ENCODE data around the gene TMEM120B. TPM values are rescaled to one million over a fixed set of nuclear protein-coding genes. Genes with fewer than 3 reads are reported as not detected.
"Not testable (repeated sequence)": the region's sequence is repeated elsewhere in the genome, so short reads cannot be mapped to it uniquely, and the experiment has no call there.

Gene TMEM120B
- polyA plus RNA-seq = 2.7 TPM

GRCh38 chr12:121712461-121713256 is at the start of gene TMEM120B:
TSS of gene TMEM120B (plus strand) at chr12:121712752. CDS start at chr12:121712896, 144 bp downstream.
- Mint-ChIP-seq H3K27ac (peak within 1 kb of the TSS; percentile 63 to 94 (median 91)), H3K9me3 (no peaks in the 10 kb centered on the region), H3K36me3 (peaks cover 1% of the 10 kb centered on the region), H3K4me1 (peaks cover 11 to 26% (median 22%) of the 10 kb centered on the region in 3 donors), H3K27me3 (peaks cover 3% of the 10 kb centered on the region), H3K4me3 (peak within 1 kb of the TSS; percentile 91 to 99 (median 96))

- Mint-ChIP-seq H3K27ac (peak overlapping the region; percentile 88 to 98 (median 94)), H3K36me3 (no peaks in the 10 kb centered on the region), H3K4me1 (peaks cover 26 to 35% (median 30%) of the 10 kb centered on the region in 3 donors), H3K27me3 (no peaks in the 10 kb centered on the region), H3K9me3 (no peaks in the 10 kb centered on the region), H3K4me3 (peak overlapping the region; percentile 93 to 97 (median 96))
Measured at GRCh38 chr12:121663610-121663929, 49.0 kb upstream of the TMEM120B start.

- not testable (repeated sequence) for H3K27me3 Mint-ChIP-seq, H3K36me3 Mint-ChIP-seq, H3K9me3 Mint-ChIP-seq
- peak overlapping the region in 2 of 4 donors; percentile 67 to 75 for H3K4me3 Mint-ChIP-seq
- peaks cover 21 to 30% (median 30%) of the 10 kb centered on the region in 3 donors for H3K4me1 Mint-ChIP-seq
- H3K27ac Mint-ChIP-seq = peak overlapping the region in 2 of 3 donors; percentile 78 to 83
Measured at GRCh38 chr12:121666829-121667228, 45.7 kb upstream of the TMEM120B start.

GRCh38 chr12:121668750-121669520 is 43.6 kb upstream of the TMEM120B start:
- peaks cover 1% of the 10 kb centered on the region for H3K27me3 Mint-ChIP-seq
- peak overlapping the region; percentile 59 to 90 (median 81) for H3K27ac Mint-ChIP-seq
- H3K4me1 Mint-ChIP-seq = peaks cover 28 to 38% (median 36%) of the 10 kb centered on the region in 3 donors
- H3K9me3 Mint-ChIP-seq = no peaks in the 10 kb centered on the region
- peak overlapping the region in 1 of 4 donors; percentile 69 for H3K4me3 Mint-ChIP-seq
- H3K36me3 Mint-ChIP-seq = no peaks in the 10 kb centered on the region

- peak within 1 kb of the TSS in 1 of 4 donors; percentile 69 for H3K4me3 Mint-ChIP-seq
Measured at GRCh38 chr12:121669521-121669900, 43.0 kb upstream of the TMEM120B start, which contains the start of gene MORN3. TSS of gene MORN3 (minus strand) at chr12:121669654. CDS start at chr12:121669483, 171 bp downstream.

GRCh38 chr12:121673013-121673511 is 39.5 kb upstream of the TMEM120B start:
- peak overlapping the region; percentile 87 to 97 (median 94) for H3K4me3 Mint-ChIP-seq
- H3K27me3 Mint-ChIP-seq = peaks cover 1% of the 10 kb centered on the region
- H3K4me1 Mint-ChIP-seq = peaks cover 15 to 20% (median 18%) of the 10 kb centered on the region in 3 donors
- peaks cover 1% of the 10 kb centered on the region for H3K36me3 Mint-ChIP-seq
- H3K27ac Mint-ChIP-seq = peak overlapping the region; percentile 99 to 100 (median 100)
- no peaks in the 10 kb centered on the region for H3K9me3 Mint-ChIP-seq

More at GRCh38 chr12:121669521-121669900, 43.0 kb upstream of the TMEM120B start, which contains the start of gene MORN3:
- Mint-ChIP-seq H3K4me1 (peaks cover 24 to 34% (median 33%) of the 10 kb centered on the region in 3 donors), H3K9me3 (no peaks in the 10 kb centered on the region), H3K27me3 (peaks cover 1% of the 10 kb centered on the region), H3K36me3 (no peaks in the 10 kb centered on the region), H3K27ac (peak within 1 kb of the TSS; percentile 59 to 90 (median 81))

- peaks cover 1% of the 10 kb centered on the region for H3K27me3 Mint-ChIP-seq
- H3K4me3 Mint-ChIP-seq = peak overlapping the region in 1 of 4 donors; percentile 55
- H3K4me1 Mint-ChIP-seq = peaks cover 13 to 17% (median 15%) of the 10 kb centered on the region in 3 donors
- H3K36me3 Mint-ChIP-seq = peaks cover 1% of the 10 kb centered on the region
- peak overlapping the region in 1 of 3 donors; percentile 77 for H3K27ac Mint-ChIP-seq
- no peaks in the 10 kb centered on the region for H3K9me3 Mint-ChIP-seq
Measured at GRCh38 chr12:121676190-121676589, 36.4 kb upstream of the TMEM120B start.

- peak overlapping the region in 1 of 3 donors; percentile 48 for H3K27ac Mint-ChIP-seq
- no peaks in the 10 kb centered on the region for H3K27me3 Mint-ChIP-seq
- peaks cover 1% of the 10 kb centered on the region for H3K36me3 Mint-ChIP-seq
- H3K4me1 Mint-ChIP-seq = peaks cover 5 to 10% (median 7%) of the 10 kb centered on the region in 3 donors
- H3K9me3 Mint-ChIP-seq = no peaks in the 10 kb centered on the region
- peak overlapping the region in 1 of 4 donors; percentile 43 for H3K4me3 Mint-ChIP-seq
Measured at GRCh38 chr12:121678305-121678704, 34.2 kb upstream of the TMEM120B start.

GRCh38 chr12:121678716-121679300 is 33.7 kb upstream of the TMEM120B start:
- H3K4me3 Mint-ChIP-seq = peak overlapping the region in 1 of 4 donors; percentile 43
- peak overlapping the region in 2 of 3 donors; percentile 48 to 81 for H3K27ac Mint-ChIP-seq
- H3K36me3 Mint-ChIP-seq = peaks cover 1% of the 10 kb centered on the region
- H3K4me1 Mint-ChIP-seq = peaks cover 3 to 5% (median 4%) of the 10 kb centered on the region in 3 donors
- H3K27me3 Mint-ChIP-seq = no peaks in the 10 kb centered on the region
- H3K9me3 Mint-ChIP-seq = no peaks in the 10 kb centered on the region

- not testable (repeated sequence) for H3K27me3 Mint-ChIP-seq, H3K4me3 Mint-ChIP-seq, H3K4me1 Mint-ChIP-seq, H3K9me3 Mint-ChIP-seq, H3K36me3 Mint-ChIP-seq, H3K27ac Mint-ChIP-seq
Measured at GRCh38 chr12:121679661-121680197, 32.8 kb upstream of the TMEM120B start.

GRCh38 chr12:121688966-121689365 is 23.6 kb upstream of the TMEM120B start:
- H3K4me1 Mint-ChIP-seq = peaks cover 4% of the 10 kb centered on the region in 3 donors
- no peaks in the 10 kb centered on the region for H3K9me3 Mint-ChIP-seq
- peak overlapping the region in 1 of 3 donors; percentile 14 for H3K27ac Mint-ChIP-seq
- H3K4me3 Mint-ChIP-seq = peak overlapping the region in 1 of 4 donors; percentile 38
- H3K27me3 Mint-ChIP-seq = no peaks in the 10 kb centered on the region
- no peaks in the 10 kb centered on the region for H3K36me3 Mint-ChIP-seq

GRCh38 chr12:121689430-121689829 is 23.1 kb upstream of the TMEM120B start:
- no peaks in the 10 kb centered on the region for H3K27me3 Mint-ChIP-seq
- peaks cover 4% of the 10 kb centered on the region in 3 donors for H3K4me1 Mint-ChIP-seq
- H3K27ac Mint-ChIP-seq = peak overlapping the region in 2 of 3 donors; percentile 14 to 59
- H3K4me3 Mint-ChIP-seq = no peak overlapping the region
- no peaks in the 10 kb centered on the region for H3K36me3 Mint-ChIP-seq
- H3K9me3 Mint-ChIP-seq = no peaks in the 10 kb centered on the region

- not testable (repeated sequence) for H3K36me3 Mint-ChIP-seq, H3K27ac Mint-ChIP-seq, H3K27me3 Mint-ChIP-seq, H3K4me3 Mint-ChIP-seq, H3K9me3 Mint-ChIP-seq, H3K4me1 Mint-ChIP-seq
Measured at GRCh38 chr12:121692744-121693143, 19.8 kb upstream of the TMEM120B start.

- no peaks in the 10 kb centered on the region for H3K36me3 Mint-ChIP-seq
- no peaks in the 10 kb centered on the region for H3K9me3 Mint-ChIP-seq
- no peak overlapping the region for H3K27ac Mint-ChIP-seq
- H3K27me3 Mint-ChIP-seq = no peaks in the 10 kb centered on the region
- H3K4me1 Mint-ChIP-seq = peaks cover 0 to 4% (median 2%) of the 10 kb centered on the region in 3 donors
- no peak overlapping the region for H3K4me3 Mint-ChIP-seq
Measured at GRCh38 chr12:121693155-121693687, 19.3 kb upstream of the TMEM120B start.
